K562 (cell line): ENCODE results near the gene EXOSC1. TPM values are rescaled to one million over a fixed set of nuclear protein-coding genes. Genes with fewer than 3 reads are reported as not detected.
A peak's percentile ranks its signal among the peaks of the same experiment; 100 is the strongest.

Source experiments
- ARID1B ChIP-seq: fragments of 450-650 bp; IDR thresholded peaks from 2 replicates; pipeline ENCODE4 v1.6.1; 2016; ENCODE audit warnings: antibody characterized with exemption, mild to moderate bottlenecking, inconsistent platforms
- CBX2 ChIP-seq: fragments of 200-600 bp; sonication (generic); IDR thresholded peaks from one replicate; pipeline ENCODE4 v1.6.1; 2012; ENCODE audit warnings: mild to moderate bottlenecking, low read length, inconsistent platforms; ENCODE audit not compliant: insufficient read depth, poor library complexity, severe bottlenecking
- JUND ChIP-seq, 2 experiments: IDR thresholded peaks; 2 replicates in 1 of 2; 3 replicates in 1 of 2; pipeline ENCODE4 v1.6.1; 2011; ENCODE audit warnings: borderline replicate concordance in 2 of 2, low read depth in 2 of 2, low read length in 2 of 2, improper control_type of control experiment in 1 of 2, missing biosample characterization in 1 of 2, missing genetic modification characterization in 1 of 2, missing genetic modification reagents in 1 of 2
- KAT7 ChIP-seq: sonication (generic); formaldehyde crosslinking; IDR thresholded peaks from 2 replicates; pipeline ENCODE4 v1.8.0; 2022; ENCODE audit warnings: missing genetic modification reagents, mild to moderate bottlenecking, borderline replicate concordance
- MAZ ChIP-seq, 2 experiments: fragments of 450-650 bp in 1 of 2; sonication (generic) in 1 of 2; formaldehyde crosslinking; IDR thresholded peaks in 1 of 2; conservative IDR thresholded peaks in 1 of 2; 2 replicates each; pipeline versions ENCODE4 v1.4.0 to v1.5.0; 2020; ENCODE audit warnings: mild to moderate bottlenecking in 1 of 2, missing genetic modification reagents in 1 of 2
- NFIC ChIP-seq: fragments of 450-650 bp; IDR thresholded peaks from 2 replicates; pipeline ENCODE4 v1.6.1; 2017; ENCODE audit warnings: mild to moderate bottlenecking, inconsistent platforms
- POLR3G ChIP-seq: IDR thresholded peaks from 2 replicates; pipeline ENCODE4 v1.6.1; 2011; ENCODE audit not compliant: insufficient read length, insufficient replicate concordance; ENCODE audit errors: extremely low read depth
- SUPT5H ChIP-seq: fragments of 450-650 bp; IDR thresholded peaks from 2 replicates; pipeline ENCODE4 v1.6.1; 2016
- TAF9B ChIP-seq: fragments of 450-650 bp; IDR thresholded peaks from 2 replicates; pipeline ENCODE4 v1.6.1; 2018; ENCODE audit warnings: mild to moderate bottlenecking; ENCODE audit not compliant: partially characterized antibody
- ZNF121 ChIP-seq: sonication (generic); formaldehyde crosslinking; conservative IDR thresholded peaks from 2 replicates; pipeline ENCODE4 v1.8.0; 2022; ENCODE audit warnings: missing genetic modification reagents
- ZNF24 ChIP-seq: fragments of 450-650 bp; IDR thresholded peaks from 2 replicates; pipeline ENCODE4 v1.6.1; 2016
- ZNF431 ChIP-seq: sonication (generic); formaldehyde crosslinking; IDR thresholded peaks from 2 replicates; pipeline ENCODE4 v1.8.0; 2022; ENCODE audit warnings: mild to moderate bottlenecking, missing genetic modification reagents
- polyA plus RNA-seq, 8 experiments: library from polyadenylated mRNA; depleted of rRNA in 4 of 8; stranded (reverse) in 5 of 8; unstranded in 3 of 8; fragments of >200 nt; fragmentation: Nextera tagmentation in 2 of 8; fragmentation: Illumina TruSeq in 1 of 8; extraction: Ambion mirVana in 2 of 8; extraction: Trizol in 1 of 8; gene quantifications; 2 replicates each; pipeline versions ENCODE4 v1.2.1 to v1.2.3, GENCODE V29; 2011 to 2014; ENCODE audit warnings: inconsistent platforms in 1 of 8, missing spikeins in 1 of 8
- total RNA-seq, 7 experiments: library from RNA; depleted of rRNA in 6 of 7; stranded (reverse); fragments of >200 nt in 6 of 7; fragmentation: Illumina TruSeq in 2 of 7; extraction: Trizol in 2 of 7; gene quantifications; 2 replicates each; pipeline versions ENCODE4 v1.2.1 to v1.2.3, GENCODE V29; 2011 to 2021; ENCODE audit warnings: low replicate concordance in 1 of 7
- TF ChIP-seq, protein P1 (sequence below), 2 experiments: IDR thresholded peaks; 2 replicates each; pipeline ENCODE4 v1.6.1; 2011; ENCODE audit warnings: borderline replicate concordance in 1 of 2, control low read depth in 1 of 2, low read depth in 1 of 2, low read length in 1 of 2, mild to moderate bottlenecking in 1 of 2, mixed read lengths in 1 of 2, moderate library complexity in 1 of 2; ENCODE audit not compliant: insufficient read depth in 1 of 2, insufficient read length in 1 of 2, poor library complexity in 1 of 2, severe bottlenecking in 1 of 2; ENCODE audit errors: extremely low read depth in 1 of 2
- TF ChIP-seq, protein P2 (sequence below): fragments of 450-650 bp; IDR thresholded peaks from 2 replicates; pipeline ENCODE4 v1.6.1; 2016; ENCODE audit warnings: missing biosample characterization, missing genetic modification characterization
- TF ChIP-seq, protein P3 (sequence below): fragments of 250-450 bp; sonication (Bioruptor Pico); IDR thresholded peaks from 2 replicates; pipeline ENCODE4 v1.8.0; 2022; ENCODE audit warnings: inconsistent platforms
- TF ChIP-seq, protein P4 (sequence below): fragments of 250-450 bp; sonication (Bioruptor Pico); IDR thresholded peaks from 2 replicates; pipeline ENCODE4 v1.4.0; 2020

The EXOSC1 gene
- total and polyA plus RNA-seq, 9 of the 15 experiments (the other 6 are each of a cell fraction or from before 2014, with no cell fraction given): 44.3 to 117 (median 67.0) TPM

DNA sequence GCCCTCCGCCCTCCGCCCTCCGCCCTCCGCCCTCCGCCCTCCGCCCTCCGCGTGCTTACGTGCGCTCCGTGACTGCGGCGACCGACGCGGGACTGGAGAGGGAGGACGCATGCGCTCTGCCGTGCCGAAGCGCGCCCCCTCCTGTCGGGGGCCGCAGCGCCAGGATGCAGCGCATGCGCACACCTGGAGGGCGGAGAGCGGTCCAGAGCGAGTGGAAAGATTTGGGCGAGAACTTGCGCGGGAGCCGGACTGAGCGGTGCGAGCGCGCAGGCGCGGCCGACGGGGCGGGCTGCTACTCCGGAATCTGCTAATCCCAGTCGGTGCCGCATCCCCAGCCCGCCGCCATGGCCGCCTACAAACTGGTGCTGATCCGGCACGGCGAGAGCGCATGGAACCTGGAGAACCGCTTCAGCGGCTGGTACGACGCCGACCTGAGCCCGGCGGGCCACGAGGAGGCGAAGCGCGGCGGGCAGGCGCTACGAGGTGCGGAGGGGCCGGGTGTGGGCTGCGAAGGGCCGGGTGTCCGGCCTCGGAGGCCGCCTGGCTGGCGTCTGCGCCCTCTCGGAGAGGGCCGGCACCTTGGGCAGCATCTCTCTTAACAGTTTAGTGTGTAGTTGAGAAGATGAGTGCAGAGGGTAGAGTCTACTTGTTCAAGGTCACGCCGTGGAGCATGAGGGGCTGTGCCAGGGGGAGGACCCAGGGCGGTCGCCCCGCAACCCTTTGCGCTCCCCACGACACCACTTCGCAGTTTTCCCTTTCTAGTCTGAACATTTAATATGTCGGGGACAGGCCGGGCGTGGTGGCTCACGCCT lies 19.6 kb downstream of the EXOSC1 start, which contains the start of gene PGAM1 (continued):
- TF ChIP-seq, protein P1, sequence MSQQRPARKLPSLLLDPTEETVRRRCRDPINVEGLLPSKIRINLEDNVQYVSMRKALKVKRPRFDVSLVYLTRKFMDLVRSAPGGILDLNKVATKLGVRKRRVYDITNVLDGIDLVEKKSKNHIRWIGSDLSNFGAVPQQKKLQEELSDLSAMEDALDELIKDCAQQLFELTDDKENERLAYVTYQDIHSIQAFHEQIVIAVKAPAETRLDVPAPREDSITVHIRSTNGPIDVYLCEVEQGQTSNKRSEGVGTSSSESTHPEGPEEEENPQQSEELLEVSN (IDR thresholded peaks at IDR 0.05; ENCODE audit: borderline replicate concordance in 1 of 2, extremely low read depth in 1 of 2, insufficient read depth in 1 of 2, insufficient read length in 1 of 2, low read depth in 1 of 2, low read length in 1 of 2, poor library complexity in 1 of 2, severe bottlenecking in 1 of 2): peak; percentile 38 to 76
- TF ChIP-seq NFIC: peak; percentile 40
- TF ChIP-seq, protein P2, sequence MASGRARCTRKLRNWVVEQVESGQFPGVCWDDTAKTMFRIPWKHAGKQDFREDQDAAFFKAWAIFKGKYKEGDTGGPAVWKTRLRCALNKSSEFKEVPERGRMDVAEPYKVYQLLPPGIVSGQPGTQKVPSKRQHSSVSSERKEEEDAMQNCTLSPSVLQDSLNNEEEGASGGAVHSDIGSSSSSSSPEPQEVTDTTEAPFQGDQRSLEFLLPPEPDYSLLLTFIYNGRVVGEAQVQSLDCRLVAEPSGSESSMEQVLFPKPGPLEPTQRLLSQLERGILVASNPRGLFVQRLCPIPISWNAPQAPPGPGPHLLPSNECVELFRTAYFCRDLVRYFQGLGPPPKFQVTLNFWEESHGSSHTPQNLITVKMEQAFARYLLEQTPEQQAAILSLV: no peak
- TF ChIP-seq, protein P3, sequence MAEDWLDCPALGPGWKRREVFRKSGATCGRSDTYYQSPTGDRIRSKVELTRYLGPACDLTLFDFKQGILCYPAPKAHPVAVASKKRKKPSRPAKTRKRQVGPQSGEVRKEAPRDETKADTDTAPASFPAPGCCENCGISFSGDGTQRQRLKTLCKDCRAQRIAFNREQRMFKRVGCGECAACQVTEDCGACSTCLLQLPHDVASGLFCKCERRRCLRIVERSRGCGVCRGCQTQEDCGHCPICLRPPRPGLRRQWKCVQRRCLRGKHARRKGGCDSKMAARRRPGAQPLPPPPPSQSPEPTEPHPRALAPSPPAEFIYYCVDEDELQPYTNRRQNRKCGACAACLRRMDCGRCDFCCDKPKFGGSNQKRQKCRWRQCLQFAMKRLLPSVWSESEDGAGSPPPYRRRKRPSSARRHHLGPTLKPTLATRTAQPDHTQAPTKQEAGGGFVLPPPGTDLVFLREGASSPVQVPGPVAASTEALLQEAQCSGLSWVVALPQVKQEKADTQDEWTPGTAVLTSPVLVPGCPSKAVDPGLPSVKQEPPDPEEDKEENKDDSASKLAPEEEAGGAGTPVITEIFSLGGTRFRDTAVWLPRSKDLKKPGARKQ: no peak
- TF ChIP-seq ARID1B: no peak
- no peak for TF ChIP-seq ZNF24
- peak; percentile 24; the same call in 1 of the 2 replicates for TF ChIP-seq JUND (IDR thresholded peaks at IDR 0.05; ENCODE audit: borderline replicate concordance, low read depth, low read length)
- TF ChIP-seq JUND (tag; IDR thresholded peaks at IDR 0.05; ENCODE audit: borderline replicate concordance, low read depth, low read length): no peak; the same call in 2 of the 3 replicates
- 0 out of 2 replicates have a peak, but pooled peaks have one; percentile 61 for TF ChIP-seq ZNF431 (CRISPR knock-in tag)
- TF ChIP-seq, protein P4, sequence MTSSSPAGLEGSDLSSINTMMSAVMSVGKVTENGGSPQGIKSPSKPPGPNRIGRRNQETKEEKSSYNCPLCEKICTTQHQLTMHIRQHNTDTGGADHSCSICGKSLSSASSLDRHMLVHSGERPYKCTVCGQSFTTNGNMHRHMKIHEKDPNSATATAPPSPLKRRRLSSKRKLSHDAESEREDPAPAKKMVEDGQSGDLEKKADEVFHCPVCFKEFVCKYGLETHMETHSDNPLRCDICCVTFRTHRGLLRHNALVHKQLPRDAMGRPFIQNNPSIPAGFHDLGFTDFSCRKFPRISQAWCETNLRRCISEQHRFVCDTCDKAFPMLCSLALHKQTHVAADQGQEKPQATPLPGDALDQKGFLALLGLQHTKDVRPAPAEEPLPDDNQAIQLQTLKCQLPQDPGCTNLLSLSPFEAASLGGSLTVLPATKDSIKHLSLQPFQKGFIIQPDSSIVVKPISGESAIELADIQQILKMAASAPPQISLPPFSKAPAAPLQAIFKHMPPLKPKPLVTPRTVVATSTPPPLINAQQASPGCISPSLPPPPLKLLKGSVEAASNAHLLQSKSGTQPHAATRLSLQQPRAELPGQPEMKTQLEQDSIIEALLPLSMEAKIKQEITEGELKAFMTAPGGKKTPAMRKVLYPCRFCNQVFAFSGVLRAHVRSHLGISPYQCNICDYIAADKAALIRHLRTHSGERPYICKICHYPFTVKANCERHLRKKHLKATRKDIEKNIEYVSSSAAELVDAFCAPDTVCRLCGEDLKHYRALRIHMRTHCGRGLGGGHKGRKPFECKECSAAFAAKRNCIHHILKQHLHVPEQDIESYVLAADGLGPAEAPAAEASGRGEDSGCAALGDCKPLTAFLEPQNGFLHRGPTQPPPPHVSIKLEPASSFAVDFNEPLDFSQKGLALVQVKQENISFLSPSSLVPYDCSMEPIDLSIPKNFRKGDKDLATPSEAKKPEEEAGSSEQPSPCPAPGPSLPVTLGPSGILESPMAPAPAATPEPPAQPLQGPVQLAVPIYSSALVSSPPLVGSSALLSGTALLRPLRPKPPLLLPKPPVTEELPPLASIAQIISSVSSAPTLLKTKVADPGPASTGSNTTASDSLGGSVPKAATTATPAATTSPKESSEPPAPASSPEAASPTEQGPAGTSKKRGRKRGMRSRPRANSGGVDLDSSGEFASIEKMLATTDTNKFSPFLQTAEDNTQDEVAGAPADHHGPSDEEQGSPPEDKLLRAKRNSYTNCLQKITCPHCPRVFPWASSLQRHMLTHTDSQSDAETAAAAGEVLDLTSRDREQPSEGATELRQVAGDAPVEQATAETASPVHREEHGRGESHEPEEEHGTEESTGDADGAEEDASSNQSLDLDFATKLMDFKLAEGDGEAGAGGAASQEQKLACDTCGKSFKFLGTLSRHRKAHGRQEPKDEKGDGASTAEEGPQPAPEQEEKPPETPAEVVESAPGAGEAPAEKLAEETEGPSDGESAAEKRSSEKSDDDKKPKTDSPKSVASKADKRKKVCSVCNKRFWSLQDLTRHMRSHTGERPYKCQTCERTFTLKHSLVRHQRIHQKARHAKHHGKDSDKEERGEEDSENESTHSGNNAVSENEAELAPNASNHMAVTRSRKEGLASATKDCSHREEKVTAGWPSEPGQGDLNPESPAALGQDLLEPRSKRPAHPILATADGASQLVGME (CRISPR knock-in tag): peak; percentile 63; the same call in 1 of the 2 replicates
- TF ChIP-seq MAZ (CRISPR knock-in tag; conservative IDR thresholded peaks at IDR 0.05 in 1 of 2, IDR thresholded peaks at IDR 0.05 in 1 of 2): peak; percentile 67 to 70; a peak in 3 of 4 replicates
- TF ChIP-seq SUPT5H: peak; percentile 81
- no peak for TF ChIP-seq POLR3G
- TF ChIP-seq KAT7 (CRISPR knock-in tag): no peak
- TF ChIP-seq CBX2: no peak
- peak; percentile 40 for TF ChIP-seq TAF9B
- TF ChIP-seq ZNF121 (CRISPR knock-in tag): no peak
